Tibial artery (tissue), 4 donors: ENCODE measurements around the gene KRT80.

ENCODE experiments used
- DNase-seq, 2 donors: peaks; one replicate each; pipeline ENCODE4 v3.0.0-alpha.2; 2019
- H3K27ac ChIP-seq, 2 donors: fragments of 200-600 bp; sonication (generic) in 1 of 2; 1 replicate in 1 of 2; 2 replicates in 1 of 2; pipeline ENCODE4 v1.5.1; 2018 to 2019; ENCODE audit warnings: mild to moderate bottlenecking in 1 of 2
- H3K27me3 ChIP-seq, 2 donors: fragments of 200-600 bp; sonication (generic) in 1 of 2; one replicate each; pipeline versions ENCODE4 v1.5.1 to v1.6.0; 2016 to 2019
- H3K36me3 ChIP-seq, 3 donors: fragments of 200-600 bp; sonication (generic) in 2 of 3; one replicate each; pipeline ENCODE4 v1.5.1; 2016 to 2019; ENCODE audit warnings: mild to moderate bottlenecking in 2 of 3
- H3K4me1 ChIP-seq, 4 donors: fragments of 200-600 bp; sonication (generic) in 2 of 4; 1 replicate in 3 of 4; 2 replicates in 1 of 4; pipeline ENCODE4 v1.5.1; 2016 to 2019
- H3K4me3 ChIP-seq, 2 donors: fragments of 200-600 bp; sonication (generic) in 1 of 2; 1 replicate in 1 of 2; 2 replicates in 1 of 2; pipeline ENCODE4 v1.5.1; 2018 to 2019; ENCODE audit warnings: mild to moderate bottlenecking in 2 of 2
- H3K9me3 ChIP-seq, 3 donors: fragments of 200-600 bp; sonication (generic) in 1 of 3; one replicate each; pipeline ENCODE4 v1.5.1; 2016 to 2019
- CTCF ChIP-seq, 2 experiments: fragments of 200-600 bp in 1 of 2; fragments of 450-650 bp in 1 of 2; IDR thresholded peaks; one replicate each; pipeline ENCODE4 v1.5.1; 2017 to 2019; ENCODE audit warnings: antibody characterized with exemption in 2 of 2, mild to moderate bottlenecking in 1 of 2, moderate library complexity in 1 of 2
- intact Hi-C: fragments of 100-400 bp; cut with DNase I; formaldehyde crosslinking; loops from one replicate; pipeline ENCODE4 v1.15.0; 2023; ENCODE audit warnings: low total_unique reads

Gene KRT80

GRCh38 chr12:52149651-52150241 lies 42.1 kb downstream of the KRT80 start:
- no peak for DNase-seq
- intact Hi-C loops = loop anchor here (10.0 kb wide), 1 partner anchor 435 kb away; no protein-coding TSS in a partner anchor
- H3K27me3 ChIP-seq = peaks cover 0 to 3% of the 10 kb centered on the region in 2 donors
- no peak overlapping the region for H3K4me3 ChIP-seq
- H3K9me3 ChIP-seq = no peaks in the 10 kb centered on the region
- TF ChIP-seq CTCF (IDR thresholded peaks at IDR 0.05) = no peak
- peak overlapping the region in 1 of 2 donors; percentile 78 for H3K27ac ChIP-seq
- H3K4me1 ChIP-seq = peaks cover 9 to 65% (median 42%) of the 10 kb centered on the region in 4 donors
- no peaks in the 10 kb centered on the region for H3K36me3 ChIP-seq

- Histone ChIP-seq H3K36me3 (no peaks in the 10 kb centered on the region), H3K9me3 (no peaks in the 10 kb centered on the region), H3K27ac (peak overlapping the region; percentile 58 to 78), H3K27me3 (peaks cover 0 to 3% of the 10 kb centered on the region in 2 donors), H3K4me1 (peaks cover 9 to 70% (median 42%) of the 10 kb centered on the region in 4 donors), H3K4me3 (no peak overlapping the region)
- intact Hi-C loops = loop anchor here (10.0 kb wide), 1 partner anchor 436 kb away; no protein-coding TSS in a partner anchor
- TF ChIP-seq CTCF (IDR thresholded peaks at IDR 0.05) = no peak
- DNase-seq = no peak
Measured at GRCh38 chr12:52149182-52149641, 42.6 kb downstream of the KRT80 start.

GRCh38 chr12:52148464-52149181 lies 43.2 kb downstream of the KRT80 start:
- Histone ChIP-seq H3K27me3 (peaks cover 0 to 3% of the 10 kb centered on the region in 2 donors), H3K27ac (peak overlapping the region; percentile 58 to 78), H3K36me3 (no peaks in the 10 kb centered on the region), H3K9me3 (no peaks in the 10 kb centered on the region), H3K4me3 (no peak overlapping the region), H3K4me1 (peaks cover 9 to 75% (median 42%) of the 10 kb centered on the region in 4 donors)
- intact Hi-C loops = loop anchor here (10.0 kb wide), 1 partner anchor 436 kb away; no protein-coding TSS in a partner anchor
- DNase-seq = no peak
- TF ChIP-seq CTCF (IDR thresholded peaks at IDR 0.05) = no peak

- DNase-seq = no peak
- no peak for TF ChIP-seq CTCF (IDR thresholded peaks at IDR 0.05)
- H3K27ac ChIP-seq = peak overlapping the region; percentile 58 to 78
- intact Hi-C loops = loop anchor here (10.0 kb wide), 1 partner anchor 437 kb away; no protein-coding TSS in a partner anchor
- H3K9me3 ChIP-seq = no peaks in the 10 kb centered on the region
- H3K27me3 ChIP-seq = peaks cover 0 to 3% of the 10 kb centered on the region in 2 donors
- no peak overlapping the region for H3K4me3 ChIP-seq
- H3K36me3 ChIP-seq = no peaks in the 10 kb centered on the region
- peaks cover 9 to 79% (median 42%) of the 10 kb centered on the region in 4 donors for H3K4me1 ChIP-seq
Measured at GRCh38 chr12:52147964-52148463, 43.8 kb downstream of the KRT80 start.

- H3K36me3 ChIP-seq = no peaks in the 10 kb centered on the region
- H3K9me3 ChIP-seq = no peaks in the 10 kb centered on the region
- peaks cover 9 to 75% (median 39%) of the 10 kb centered on the region in 4 donors for H3K4me1 ChIP-seq
- peak in 1 of 2 experiments; percentile 7 for TF ChIP-seq CTCF (IDR thresholded peaks at IDR 0.05)
- intact Hi-C loops = loop anchor here (10.0 kb wide), 1 partner anchor 437 kb away; no protein-coding TSS in a partner anchor
- peak overlapping the region; percentile 58 to 78 for H3K27ac ChIP-seq
- H3K27me3 ChIP-seq = peaks cover 0 to under 1% of the 10 kb centered on the region in 2 donors
- no peak overlapping the region for H3K4me3 ChIP-seq
- DNase-seq = peak; percentile 93 to 97
Measured at GRCh38 chr12:52147367-52147963, 44.3 kb downstream of the KRT80 start.
